ENCODE measurements around the gene ERAL1.

DNA sequence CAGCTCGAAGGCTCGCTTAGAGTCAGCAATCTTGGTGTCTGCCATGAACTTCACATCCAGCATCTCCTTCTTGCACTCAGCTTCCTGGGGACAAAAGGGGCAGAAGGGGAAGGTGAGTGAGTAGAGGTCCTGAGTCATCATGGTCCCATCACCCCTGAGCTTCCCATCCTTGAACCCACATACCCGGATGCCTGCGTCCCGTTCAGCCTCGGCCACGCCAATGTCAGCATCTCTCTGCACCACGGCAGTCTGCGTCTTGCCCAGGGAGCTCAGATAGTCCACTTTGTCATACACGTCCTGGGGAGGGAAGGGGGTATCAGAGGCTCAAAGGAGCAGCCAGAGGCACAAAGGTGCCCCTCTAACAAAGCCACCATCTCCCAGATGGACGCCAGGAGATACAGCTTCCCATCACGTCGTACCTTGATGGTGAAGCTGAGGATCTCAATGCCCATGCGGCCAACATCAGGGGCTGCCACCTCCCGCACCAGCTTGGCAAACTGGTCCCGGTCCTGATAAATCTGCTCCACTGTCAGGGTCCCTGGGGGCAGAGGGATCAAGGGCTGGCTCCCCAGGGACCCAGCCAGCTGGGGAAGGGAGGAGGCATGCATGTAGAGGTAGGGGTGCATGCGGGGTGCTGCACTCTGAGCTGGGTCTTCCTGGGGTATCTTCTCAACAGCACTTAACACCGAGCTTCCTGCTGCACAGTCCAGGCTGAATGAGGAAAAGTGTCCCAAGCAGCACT is 27.5 kb downstream of the ERAL1 start:
- TF ChIP-seq MAZ (IDR thresholded peaks at IDR 0.05; ENCODE audit: borderline replicate concordance, low read depth, low read length) = no peak
- no peak for TF ChIP-seq MAZ (CRISPR knock-in tag; IDR thresholded peaks at IDR 0.05; ENCODE audit: low read depth)
- TF ChIP-seq, protein P1, sequence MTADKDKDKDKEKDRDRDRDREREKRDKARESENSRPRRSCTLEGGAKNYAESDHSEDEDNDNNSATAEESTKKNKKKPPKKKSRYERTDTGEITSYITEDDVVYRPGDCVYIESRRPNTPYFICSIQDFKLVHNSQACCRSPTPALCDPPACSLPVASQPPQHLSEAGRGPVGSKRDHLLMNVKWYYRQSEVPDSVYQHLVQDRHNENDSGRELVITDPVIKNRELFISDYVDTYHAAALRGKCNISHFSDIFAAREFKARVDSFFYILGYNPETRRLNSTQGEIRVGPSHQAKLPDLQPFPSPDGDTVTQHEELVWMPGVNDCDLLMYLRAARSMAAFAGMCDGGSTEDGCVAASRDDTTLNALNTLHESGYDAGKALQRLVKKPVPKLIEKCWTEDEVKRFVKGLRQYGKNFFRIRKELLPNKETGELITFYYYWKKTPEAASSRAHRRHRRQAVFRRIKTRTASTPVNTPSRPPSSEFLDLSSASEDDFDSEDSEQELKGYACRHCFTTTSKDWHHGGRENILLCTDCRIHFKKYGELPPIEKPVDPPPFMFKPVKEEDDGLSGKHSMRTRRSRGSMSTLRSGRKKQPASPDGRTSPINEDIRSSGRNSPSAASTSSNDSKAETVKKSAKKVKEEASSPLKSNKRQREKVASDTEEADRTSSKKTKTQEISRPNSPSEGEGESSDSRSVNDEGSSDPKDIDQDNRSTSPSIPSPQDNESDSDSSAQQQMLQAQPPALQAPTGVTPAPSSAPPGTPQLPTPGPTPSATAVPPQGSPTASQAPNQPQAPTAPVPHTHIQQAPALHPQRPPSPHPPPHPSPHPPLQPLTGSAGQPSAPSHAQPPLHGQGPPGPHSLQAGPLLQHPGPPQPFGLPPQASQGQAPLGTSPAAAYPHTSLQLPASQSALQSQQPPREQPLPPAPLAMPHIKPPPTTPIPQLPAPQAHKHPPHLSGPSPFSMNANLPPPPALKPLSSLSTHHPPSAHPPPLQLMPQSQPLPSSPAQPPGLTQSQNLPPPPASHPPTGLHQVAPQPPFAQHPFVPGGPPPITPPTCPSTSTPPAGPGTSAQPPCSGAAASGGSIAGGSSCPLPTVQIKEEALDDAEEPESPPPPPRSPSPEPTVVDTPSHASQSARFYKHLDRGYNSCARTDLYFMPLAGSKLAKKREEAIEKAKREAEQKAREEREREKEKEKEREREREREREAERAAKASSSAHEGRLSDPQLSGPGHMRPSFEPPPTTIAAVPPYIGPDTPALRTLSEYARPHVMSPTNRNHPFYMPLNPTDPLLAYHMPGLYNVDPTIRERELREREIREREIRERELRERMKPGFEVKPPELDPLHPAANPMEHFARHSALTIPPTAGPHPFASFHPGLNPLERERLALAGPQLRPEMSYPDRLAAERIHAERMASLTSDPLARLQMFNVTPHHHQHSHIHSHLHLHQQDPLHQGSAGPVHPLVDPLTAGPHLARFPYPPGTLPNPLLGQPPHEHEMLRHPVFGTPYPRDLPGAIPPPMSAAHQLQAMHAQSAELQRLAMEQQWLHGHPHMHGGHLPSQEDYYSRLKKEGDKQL (CRISPR knock-in tag; IDR thresholded peaks at IDR 0.05; ENCODE audit: low read depth) = no peak
- TF ChIP-seq ZNF180 (CRISPR knock-in tag; IDR thresholded peaks at IDR 0.05; ENCODE audit: borderline replicate concordance, low read depth) = no peak
- TF ChIP-seq ETV6 (CRISPR knock-in tag; conservative IDR thresholded peaks at IDR 0.05) = no peak
- TF ChIP-seq SMARCE1 (IDR thresholded peaks at IDR 0.05; ENCODE audit: borderline replicate concordance) = no peak
- TF ChIP-seq, protein P2, sequence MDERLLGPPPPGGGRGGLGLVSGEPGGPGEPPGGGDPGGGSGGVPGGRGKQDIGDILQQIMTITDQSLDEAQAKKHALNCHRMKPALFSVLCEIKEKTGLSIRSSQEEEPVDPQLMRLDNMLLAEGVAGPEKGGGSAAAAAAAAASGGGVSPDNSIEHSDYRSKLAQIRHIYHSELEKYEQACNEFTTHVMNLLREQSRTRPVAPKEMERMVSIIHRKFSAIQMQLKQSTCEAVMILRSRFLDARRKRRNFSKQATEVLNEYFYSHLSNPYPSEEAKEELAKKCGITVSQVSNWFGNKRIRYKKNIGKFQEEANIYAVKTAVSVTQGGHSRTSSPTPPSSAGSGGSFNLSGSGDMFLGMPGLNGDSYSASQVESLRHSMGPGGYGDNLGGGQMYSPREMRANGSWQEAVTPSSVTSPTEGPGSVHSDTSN (CRISPR knock-in tag; IDR thresholded peaks at IDR 0.05) = no peak
- TF ChIP-seq, protein P3, sequence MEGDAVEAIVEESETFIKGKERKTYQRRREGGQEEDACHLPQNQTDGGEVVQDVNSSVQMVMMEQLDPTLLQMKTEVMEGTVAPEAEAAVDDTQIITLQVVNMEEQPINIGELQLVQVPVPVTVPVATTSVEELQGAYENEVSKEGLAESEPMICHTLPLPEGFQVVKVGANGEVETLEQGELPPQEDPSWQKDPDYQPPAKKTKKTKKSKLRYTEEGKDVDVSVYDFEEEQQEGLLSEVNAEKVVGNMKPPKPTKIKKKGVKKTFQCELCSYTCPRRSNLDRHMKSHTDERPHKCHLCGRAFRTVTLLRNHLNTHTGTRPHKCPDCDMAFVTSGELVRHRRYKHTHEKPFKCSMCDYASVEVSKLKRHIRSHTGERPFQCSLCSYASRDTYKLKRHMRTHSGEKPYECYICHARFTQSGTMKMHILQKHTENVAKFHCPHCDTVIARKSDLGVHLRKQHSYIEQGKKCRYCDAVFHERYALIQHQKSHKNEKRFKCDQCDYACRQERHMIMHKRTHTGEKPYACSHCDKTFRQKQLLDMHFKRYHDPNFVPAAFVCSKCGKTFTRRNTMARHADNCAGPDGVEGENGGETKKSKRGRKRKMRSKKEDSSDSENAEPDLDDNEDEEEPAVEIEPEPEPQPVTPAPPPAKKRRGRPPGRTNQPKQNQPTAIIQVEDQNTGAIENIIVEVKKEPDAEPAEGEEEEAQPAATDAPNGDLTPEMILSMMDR (CRISPR knock-in tag; IDR thresholded peaks at IDR 0.05) = no peak
- no peak for TF ChIP-seq ZNF234 (CRISPR knock-in tag; conservative IDR thresholded peaks at IDR 0.05)
- TF ChIP-seq SP2 (CRISPR knock-in tag; IDR thresholded peaks at IDR 0.05) = no peak
- TF ChIP-seq CBX5 (CRISPR knock-in tag; IDR thresholded peaks at IDR 0.05; ENCODE audit: borderline replicate concordance) = no peak
- TF ChIP-seq, protein P4, sequence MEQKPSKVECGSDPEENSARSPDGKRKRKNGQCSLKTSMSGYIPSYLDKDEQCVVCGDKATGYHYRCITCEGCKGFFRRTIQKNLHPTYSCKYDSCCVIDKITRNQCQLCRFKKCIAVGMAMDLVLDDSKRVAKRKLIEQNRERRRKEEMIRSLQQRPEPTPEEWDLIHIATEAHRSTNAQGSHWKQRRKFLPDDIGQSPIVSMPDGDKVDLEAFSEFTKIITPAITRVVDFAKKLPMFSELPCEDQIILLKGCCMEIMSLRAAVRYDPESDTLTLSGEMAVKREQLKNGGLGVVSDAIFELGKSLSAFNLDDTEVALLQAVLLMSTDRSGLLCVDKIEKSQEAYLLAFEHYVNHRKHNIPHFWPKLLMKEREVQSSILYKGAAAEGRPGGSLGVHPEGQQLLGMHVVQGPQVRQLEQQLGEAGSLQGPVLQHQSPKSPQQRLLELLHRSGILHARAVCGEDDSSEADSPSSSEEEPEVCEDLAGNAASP (CRISPR knock-in tag; IDR thresholded peaks at IDR 0.05; ENCODE audit: borderline replicate concordance) = no peak
- TF ChIP-seq, protein P5, sequence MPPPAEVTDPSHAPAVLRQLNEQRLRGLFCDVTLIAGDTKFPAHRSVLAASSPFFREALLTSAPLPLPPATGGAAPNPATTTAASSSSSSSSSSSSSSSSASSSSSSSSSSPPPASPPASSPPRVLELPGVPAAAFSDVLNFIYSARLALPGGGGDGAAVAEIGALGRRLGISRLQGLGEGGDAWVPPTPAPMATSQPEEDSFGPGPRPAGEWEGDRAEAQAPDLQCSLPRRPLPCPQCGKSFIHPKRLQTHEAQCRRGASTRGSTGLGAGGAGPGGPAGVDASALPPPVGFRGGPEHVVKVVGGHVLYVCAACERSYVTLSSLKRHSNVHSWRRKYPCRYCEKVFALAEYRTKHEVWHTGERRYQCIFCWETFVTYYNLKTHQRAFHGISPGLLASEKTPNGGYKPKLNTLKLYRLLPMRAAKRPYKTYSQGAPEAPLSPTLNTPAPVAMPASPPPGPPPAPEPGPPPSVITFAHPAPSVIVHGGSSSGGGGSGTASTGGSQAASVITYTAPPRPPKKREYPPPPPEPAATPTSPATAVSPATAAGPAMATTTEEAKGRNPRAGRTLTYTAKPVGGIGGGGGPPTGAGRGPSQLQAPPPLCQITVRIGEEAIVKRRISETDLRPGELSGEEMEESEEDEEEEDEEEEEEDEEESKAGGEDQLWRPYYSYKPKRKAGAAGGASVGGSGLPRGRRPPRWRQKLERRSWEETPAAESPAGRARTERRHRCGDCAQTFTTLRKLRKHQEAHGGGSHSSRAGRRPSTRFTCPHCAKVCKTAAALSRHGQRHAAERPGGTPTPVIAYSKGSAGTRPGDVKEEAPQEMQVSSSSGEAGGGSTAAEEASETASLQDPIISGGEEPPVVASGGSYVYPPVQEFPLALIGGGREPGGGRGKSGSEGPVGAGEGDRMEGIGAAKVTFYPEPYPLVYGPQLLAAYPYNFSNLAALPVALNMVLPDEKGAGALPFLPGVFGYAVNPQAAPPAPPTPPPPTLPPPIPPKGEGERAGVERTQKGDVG (CRISPR knock-in tag; IDR thresholded peaks at IDR 0.05; ENCODE audit: borderline replicate concordance) = no peak
- no peak for TF ChIP-seq ZNF782 (CRISPR knock-in tag; IDR thresholded peaks at IDR 0.05; ENCODE audit: borderline replicate concordance)
- no peak for TF ChIP-seq GABPA (IDR thresholded peaks at IDR 0.05; ENCODE audit: low read depth, low read length)
- TF ChIP-seq GABPA (CRISPR knock-in tag; IDR thresholded peaks at IDR 0.05; ENCODE audit: low read depth) = no peak

Data from HepG2 (cell line).